Lung (tissue), 12 donors: ENCODE results near the gene NEAT1. TPM values are rescaled to one million over a fixed set of nuclear protein-coding genes. Genes with fewer than 3 reads are reported as not detected.

Experiments used
- ATAC-seq: fragments of 200-7000 bp; cut with Tn5 transposase; one replicate; pipeline ENCODE4 v1.9.1; 2020; ENCODE audit warnings: moderate number of reproducible peaks; ENCODE audit not compliant: insufficient read depth, low FRiP score
- DNase-seq, 3 donors: peaks; one replicate each; pipeline ENCODE4 v3.0.0-alpha.2; 2013 to 2017
- H3K27ac ChIP-seq, 2 donors: one replicate each; pipeline ENCODE4 v1.5.1; 2013; ENCODE audit warnings: mild to moderate bottlenecking in 2 of 2, moderate library complexity in 2 of 2, control low read depth in 1 of 2, inconsistent platforms in 1 of 2, low read depth in 1 of 2, low read length in 1 of 2
- H3K27me3 ChIP-seq, 3 donors: one replicate each; pipeline ENCODE4 v1.5.1; 2013; ENCODE audit warnings: low read length in 2 of 3; ENCODE audit not compliant: control insufficient read depth in 3 of 3, insufficient read depth in 3 of 3
- H3K36me3 ChIP-seq, 4 donors: one replicate each; pipeline ENCODE4 v1.5.1; 2013; ENCODE audit warnings: low read length in 4 of 4, mild to moderate bottlenecking in 1 of 4, moderate library complexity in 1 of 4; ENCODE audit not compliant: control insufficient read depth in 4 of 4, insufficient read depth in 4 of 4
- H3K4me1 ChIP-seq, 5 donors: one replicate each; pipeline ENCODE4 v1.5.1; 2013; ENCODE audit warnings: low read length in 5 of 5, mild to moderate bottlenecking in 2 of 5, moderate library complexity in 1 of 5; ENCODE audit not compliant: control insufficient read depth in 5 of 5, insufficient read depth in 5 of 5
- H3K4me3 ChIP-seq: one replicate; pipeline ENCODE4 v1.5.1; 2013; ENCODE audit warnings: mild to moderate bottlenecking, control low read depth, moderate library complexity
- H3K9ac ChIP-seq, 2 donors: one replicate each; pipeline ENCODE4 v1.5.1; 2013; ENCODE audit warnings: low read length in 2 of 2, control low read depth in 1 of 2; ENCODE audit not compliant: insufficient read depth in 1 of 2
- H3K9me3 ChIP-seq, 4 donors: one replicate each; pipeline ENCODE4 v1.5.1; 2013; ENCODE audit warnings: low read length in 3 of 4, mild to moderate bottlenecking in 1 of 4, moderate library complexity in 1 of 4; ENCODE audit not compliant: control insufficient read depth in 4 of 4, insufficient read depth in 3 of 4
- WGBS, 2 donors: extraction: QIAGEN DNeasy Blood & Tissue Kit; methylation state at CpG; one replicate each; pipeline ENCODE4 v1.1.7; 2013; 5-methylcytosine and 5-hydroxymethylcytosine counted together
- polyA plus RNA-seq, 2 donors: library from polyadenylated mRNA; stranded (reverse); fragments of 200-250 nt; gene quantifications; one replicate each; pipeline ENCODE4 v1.2.1, GENCODE V29; 2013
- total RNA-seq, 2 donors: library from RNA; depleted of rRNA in 1 of 2; stranded (reverse); fragments of >200 nt in 1 of 2; gene quantifications; one replicate each; pipeline ENCODE4 v1.2.1, GENCODE V29; 2014 to 2021
- TF ChIP-seq, protein P1 (sequence below): IDR thresholded peaks from 2 replicates; pipeline ENCODE4 v1.5.1; 2012; ENCODE audit warnings: mild to moderate bottlenecking; ENCODE audit errors: control extremely low read depth, extremely low read depth
- donor health status: control.
- donor health status: control.
- donor health status: Bipolar disorder and iron deficiency.
- donor health status: healthy.
- donor health status: DM: yes; HTN: yes; CAD: no.

NEAT1 gene
- total and polyA plus RNA-seq, 4 donors: 481 to 1,176 (median 715) TPM

DNA sequence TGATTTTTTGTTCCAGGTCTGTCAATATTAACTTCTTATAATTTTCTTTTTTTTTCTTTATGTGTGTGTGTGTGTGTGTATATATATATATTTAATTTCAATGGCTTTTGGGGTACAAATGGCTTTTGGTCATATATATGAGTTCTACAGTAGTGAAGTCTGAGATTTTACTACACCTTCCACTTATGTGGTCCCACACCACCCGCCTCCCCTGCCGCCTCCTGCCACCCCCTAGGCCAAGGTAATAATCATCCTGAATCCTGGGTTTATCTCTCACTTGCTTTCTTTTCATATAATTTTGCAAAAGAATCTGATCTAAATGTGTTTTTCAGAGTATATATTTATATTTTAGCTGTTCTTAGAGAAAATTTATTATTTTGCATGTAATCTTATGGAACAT lies 11.1 kb downstream of the NEAT1 start:
- WGBS, 2 donors: 94 to 98% methylated on average over 2 of the region's 2 CpGs
- no peak for DNase-seq
- TF ChIP-seq, protein P1, sequence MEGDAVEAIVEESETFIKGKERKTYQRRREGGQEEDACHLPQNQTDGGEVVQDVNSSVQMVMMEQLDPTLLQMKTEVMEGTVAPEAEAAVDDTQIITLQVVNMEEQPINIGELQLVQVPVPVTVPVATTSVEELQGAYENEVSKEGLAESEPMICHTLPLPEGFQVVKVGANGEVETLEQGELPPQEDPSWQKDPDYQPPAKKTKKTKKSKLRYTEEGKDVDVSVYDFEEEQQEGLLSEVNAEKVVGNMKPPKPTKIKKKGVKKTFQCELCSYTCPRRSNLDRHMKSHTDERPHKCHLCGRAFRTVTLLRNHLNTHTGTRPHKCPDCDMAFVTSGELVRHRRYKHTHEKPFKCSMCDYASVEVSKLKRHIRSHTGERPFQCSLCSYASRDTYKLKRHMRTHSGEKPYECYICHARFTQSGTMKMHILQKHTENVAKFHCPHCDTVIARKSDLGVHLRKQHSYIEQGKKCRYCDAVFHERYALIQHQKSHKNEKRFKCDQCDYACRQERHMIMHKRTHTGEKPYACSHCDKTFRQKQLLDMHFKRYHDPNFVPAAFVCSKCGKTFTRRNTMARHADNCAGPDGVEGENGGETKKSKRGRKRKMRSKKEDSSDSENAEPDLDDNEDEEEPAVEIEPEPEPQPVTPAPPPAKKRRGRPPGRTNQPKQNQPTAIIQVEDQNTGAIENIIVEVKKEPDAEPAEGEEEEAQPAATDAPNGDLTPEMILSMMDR: no peak
- ATAC-seq: no peak
- Histone ChIP-seq H3K9ac (no peak overlapping the region), H3K9me3 (no peaks in the 10 kb centered on the region), H3K27me3 (no peaks in the 10 kb centered on the region), H3K27ac (no peak overlapping the region), H3K4me1 (peaks cover 2 to 15% (median 11%) of the 10 kb centered on the region in 5 donors), H3K4me3 (no peak overlapping the region), H3K36me3 (peaks cover 9 to 24% (median 14%) of the 10 kb centered on the region in 4 donors)

DNA sequence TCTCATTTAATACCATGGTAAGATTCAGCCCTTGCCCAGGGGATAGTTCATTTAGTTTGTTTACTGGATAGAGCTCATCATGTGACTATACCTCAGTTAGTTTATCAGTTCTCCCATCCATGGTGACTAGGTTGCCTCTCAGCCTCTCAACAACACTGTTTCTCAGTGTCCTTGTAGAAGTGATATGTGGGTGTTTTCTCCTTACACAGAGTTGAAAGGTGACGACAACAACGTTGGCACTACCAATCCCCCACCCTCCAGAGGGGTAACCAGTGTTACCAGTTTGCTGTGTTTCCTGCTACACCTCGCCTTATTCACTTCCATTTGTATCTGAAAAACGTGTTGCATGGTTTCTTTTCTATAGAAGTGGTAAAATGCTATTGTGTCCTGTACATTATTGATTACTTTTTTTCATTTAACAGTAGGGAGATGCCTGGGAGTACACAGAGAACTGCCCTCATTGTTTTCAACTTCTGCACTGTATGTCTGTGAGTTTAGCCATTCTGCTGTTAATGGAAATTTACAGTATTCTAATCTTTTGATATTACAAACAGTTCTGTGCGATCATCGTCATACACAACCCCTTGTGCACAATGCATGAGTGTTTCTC lies 11.6 kb downstream of the NEAT1 start:
- 66 to 78% methylated on average over 6 of the region's 6 CpGs for WGBS, 2 donors
- Histone ChIP-seq H3K36me3 (peaks cover 9 to 26% (median 15%) of the 10 kb centered on the region in 4 donors), H3K27ac (peak overlapping the region; percentile 41 to 61), H3K4me3 (no peak overlapping the region), H3K9me3 (no peaks in the 10 kb centered on the region), H3K27me3 (no peaks in the 10 kb centered on the region), H3K9ac (no peak overlapping the region), H3K4me1 (peaks cover 2 to 15% (median 11%) of the 10 kb centered on the region in 5 donors)
- ATAC-seq (no peak), DNase-seq (no peak)
- TF ChIP-seq, protein P1: no peak

DNA sequence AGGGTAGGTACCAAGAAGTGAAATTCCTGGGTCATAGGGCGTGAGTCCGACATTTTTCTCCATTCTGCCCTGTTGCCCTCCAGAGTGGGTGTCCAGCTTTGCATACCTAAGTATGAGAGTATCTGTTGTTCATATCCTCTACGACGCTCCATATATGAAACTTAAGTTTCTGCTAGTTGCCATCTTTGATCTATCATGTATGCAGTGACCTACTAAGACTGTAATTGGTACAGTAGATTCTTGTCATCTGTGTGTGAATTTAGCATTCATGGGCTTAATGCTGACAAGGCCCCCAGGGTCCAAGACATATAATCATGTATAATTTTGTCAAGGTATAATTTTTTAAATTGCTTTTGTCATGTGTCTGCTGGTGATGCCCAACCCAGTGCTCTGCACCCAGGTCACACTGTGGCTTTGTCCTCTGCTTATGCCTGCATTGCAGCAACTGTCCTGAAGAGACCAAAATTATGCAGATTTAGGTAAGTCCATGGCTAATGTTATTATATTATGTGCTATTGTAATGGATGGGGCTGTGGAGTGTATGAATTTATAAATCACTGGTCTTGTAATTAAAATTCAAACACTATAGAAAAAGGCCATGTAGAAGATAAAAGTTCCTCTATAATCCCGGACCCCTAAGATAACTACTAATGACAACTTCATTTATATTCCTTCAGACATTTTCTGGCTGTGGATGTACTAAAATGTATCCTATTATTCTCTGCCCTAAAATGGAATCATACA lies 12.2 kb downstream of the NEAT1 start:
- Histone ChIP-seq H3K27me3 (no peaks in the 10 kb centered on the region), H3K36me3 (peaks cover 9 to 26% (median 15%) of the 10 kb centered on the region in 4 donors), H3K9me3 (no peaks in the 10 kb centered on the region), H3K27ac (peak overlapping the region in 1 of 2 donors; percentile 41), H3K4me3 (no peak overlapping the region), H3K4me1 (peaks cover 2 to 12% (median 6%) of the 10 kb centered on the region in 5 donors), H3K9ac (no peak overlapping the region)
- DNase-seq (no peak), ATAC-seq (no peak)
- TF ChIP-seq, protein P1: no peak
- WGBS, 2 donors: 92 to 98% methylated on average over 5 of the region's 5 CpGs
